SH-SY5Y (cell line): ENCODE data around the gene COL1A2.

Experiments
- GATA2 ChIP-seq: IDR thresholded peaks from 2 replicates; pipeline ENCODE4 v1.6.1; 2011; ENCODE audit warnings: mild to moderate bottlenecking, low read depth, low read length
- GATA3 ChIP-seq: IDR thresholded peaks from 2 replicates; pipeline ENCODE4 v1.6.1; 2011; ENCODE audit warnings: low read depth, mild to moderate bottlenecking, low read length, moderate library complexity

DNA sequence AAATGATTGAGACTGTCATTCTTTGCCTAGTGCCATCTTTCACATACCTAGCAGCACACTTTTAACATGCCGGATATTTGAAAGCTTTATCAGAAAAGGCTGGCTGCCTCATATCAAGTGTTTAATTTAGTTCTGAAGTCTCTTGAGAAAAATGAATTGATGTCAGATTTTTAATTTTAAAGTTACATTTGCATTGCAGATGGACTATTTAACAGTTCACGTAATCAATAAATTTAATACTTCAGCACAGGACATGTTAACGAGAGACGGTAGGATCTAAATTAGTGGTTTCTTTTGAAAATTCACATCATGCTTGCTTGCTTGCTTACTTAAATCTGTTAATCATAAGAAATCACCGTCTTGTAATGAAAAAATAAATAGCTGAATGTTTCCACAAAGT, 51.6 kb downstream of the COL1A2 start:
- TF ChIP-seq GATA3 (no peak), GATA2 (no peak)
